Stimulated activated CD4-positive, alpha-beta T cell treated with anti-CD3 and anti-CD28 coated beads, Interleukin-4, amount 100 ng/mL, for 24 hours (primary cell): ENCODE data around the gene NUP58.

Experiments used
- DNase-seq: peaks from one replicate; pipeline ENCODE4 v3.0.0-alpha.2; 2020

The NUP58 gene

GRCh38 chr13:25378528-25378927 lies 77.1 kb downstream of the NUP58 start:
- DNase-seq, result no peak

GRCh38 chr13:25379011-25379410 lies 77.6 kb downstream of the NUP58 start:
- DNase-seq, result no peak

GRCh38 chr13:25380082-25380481 lies 78.7 kb downstream of the NUP58 start:
- DNase-seq, result no peak

- no peak for DNase-seq
Measured at GRCh38 chr13:25380741-25381324, 79.4 kb downstream of the NUP58 start.

- no peak for DNase-seq
Measured at GRCh38 chr13:25384758-25385410, 83.5 kb downstream of the NUP58 start.

- no peak for DNase-seq
Measured at GRCh38 chr13:25391932-25392331, 90.5 kb downstream of the NUP58 start.
